WERI-Rb-1 (cell line): Measurements from ENCODE around the gene CAMK1.

Experiments used
- DNase-seq: peaks from one replicate; pipeline ENCODE4 v3.0.0-alpha.2; 2020
- H3K27ac ChIP-seq: fragments of 250-450 bp; sonication (Bioruptor Pico); 2 replicates; pipeline ENCODE4 v1.5.1; 2020; ENCODE audit warnings: mild to moderate bottlenecking, moderate library complexity
- H3K27me3 ChIP-seq: fragments of 250-450 bp; sonication (Bioruptor Pico); 2 replicates; pipeline ENCODE4 v1.5.1; 2021; ENCODE audit warnings: mild to moderate bottlenecking, low read depth, moderate library complexity; ENCODE audit not compliant: insufficient read depth, severe bottlenecking
- H3K36me3 ChIP-seq: fragments of 250-450 bp; sonication (Bioruptor Pico); 2 replicates; pipeline ENCODE4 v1.5.1; 2020; ENCODE audit warnings: mild to moderate bottlenecking, moderate library complexity
- H3K4me3 ChIP-seq: 2 replicates; pipeline ENCODE4 v1.5.1; 2011; ENCODE audit warnings: low read depth, mild to moderate bottlenecking, control low read depth, low read length
- H3K9me3 ChIP-seq: fragments of 250-450 bp; sonication (Bioruptor Pico); 2 replicates; pipeline ENCODE4 v1.5.1; 2021; ENCODE audit warnings: mild to moderate bottlenecking, moderate library complexity; ENCODE audit not compliant: severe bottlenecking
- CTCF ChIP-seq: IDR thresholded peaks from 2 replicates; pipeline ENCODE4 v1.5.1; 2011; ENCODE audit warnings: low read depth, mild to moderate bottlenecking, control low read depth, inconsistent platforms, low read length

CAMK1 gene

DNA sequence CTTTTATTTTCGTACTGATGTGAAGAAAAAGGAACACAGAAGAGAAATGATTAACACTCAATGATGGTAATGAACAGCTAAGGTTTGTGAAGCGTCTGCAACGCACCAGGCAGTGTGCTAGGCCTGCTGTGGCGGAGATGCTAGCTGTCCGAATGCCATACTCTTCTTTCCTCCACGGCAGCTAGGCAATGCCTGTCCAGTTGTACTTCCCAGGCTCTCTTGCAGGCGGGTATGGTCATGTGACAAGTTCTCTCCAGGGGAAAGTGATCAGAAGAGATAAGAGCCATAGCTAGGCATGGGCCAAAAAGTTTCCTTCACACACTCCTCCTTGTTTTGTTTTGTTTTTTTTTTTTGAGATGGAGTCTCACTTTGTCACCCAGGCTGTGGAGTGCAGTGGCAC, 15.9 kb upstream of the CAMK1 start:
- H3K36me3 ChIP-seq = peaks cover 67% of the 10 kb centered on the region
- TF ChIP-seq CTCF = no peak
- no peak for DNase-seq
- no peak overlapping the region for H3K4me3 ChIP-seq
- H3K9me3 ChIP-seq = no peaks in the 10 kb centered on the region
- H3K27ac ChIP-seq = no peak overlapping the region
- H3K27me3 ChIP-seq = no peaks in the 10 kb centered on the region

- TF ChIP-seq CTCF = no peak
- DNase-seq = no peak
- Histone ChIP-seq H3K36me3 (peaks cover 60% of the 10 kb centered on the region), H3K27ac (no peak overlapping the region), H3K4me3 (no peak overlapping the region), H3K9me3 (no peaks in the 10 kb centered on the region), H3K27me3 (no peaks in the 10 kb centered on the region)
Observed at GRCh38 chr3:9784965-9785364, 15.2 kb upstream of the CAMK1 start.

DNA sequence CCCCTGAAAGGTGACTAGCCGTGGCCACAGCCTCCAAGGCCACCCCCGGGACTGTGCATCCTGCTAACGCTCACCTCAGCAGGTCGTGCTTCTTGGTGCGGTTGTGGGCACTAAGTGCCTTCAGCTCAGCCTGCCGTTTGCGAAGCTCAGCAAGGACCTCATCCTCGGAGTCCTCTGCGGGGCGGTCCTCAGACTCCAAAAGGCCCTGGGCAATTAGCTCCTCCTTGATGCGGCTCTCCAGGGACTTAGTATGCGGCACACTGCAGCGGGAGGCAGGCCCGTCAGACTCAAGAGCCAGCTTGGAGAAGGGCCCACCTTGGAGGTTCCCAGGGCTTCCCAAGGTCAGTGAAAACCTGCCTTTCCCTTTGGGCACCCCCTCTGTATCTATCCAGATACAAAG, 14.2 kb upstream of the CAMK1 start:
- H3K27ac ChIP-seq = no peak overlapping the region
- H3K9me3 ChIP-seq = no peaks in the 10 kb centered on the region
- TF ChIP-seq CTCF = no peak
- DNase-seq = no peak
- no peak overlapping the region for H3K4me3 ChIP-seq
- H3K27me3 ChIP-seq = no peaks in the 10 kb centered on the region
- peaks cover 50% of the 10 kb centered on the region for H3K36me3 ChIP-seq

GRCh38 chr3:9782770-9783169, 13.0 kb upstream of the CAMK1 start:
- peak; percentile 24; the same call in 1 of the 2 replicates for TF ChIP-seq CTCF
- Histone ChIP-seq H3K9me3 (no peaks in the 10 kb centered on the region), H3K4me3 (no peak overlapping the region), H3K36me3 (peaks cover 47% of the 10 kb centered on the region), H3K27me3 (no peaks in the 10 kb centered on the region), H3K27ac (no peak overlapping the region)
- no peak for DNase-seq

GRCh38 chr3:9781978-9782603, 12.3 kb upstream of the CAMK1 start:
- Histone ChIP-seq H3K27ac (no peak overlapping the region), H3K36me3 (peaks cover 40% of the 10 kb centered on the region), H3K4me3 (no peak overlapping the region), H3K9me3 (no peaks in the 10 kb centered on the region), H3K27me3 (no peaks in the 10 kb centered on the region)
- TF ChIP-seq CTCF = no peak
- no peak for DNase-seq

GRCh38 chr3:9781551-9781950, 11.8 kb upstream of the CAMK1 start:
- Histone ChIP-seq H3K27ac (no peak overlapping the region), H3K36me3 (peaks cover 35% of the 10 kb centered on the region), H3K4me3 (no peak overlapping the region), H3K27me3 (no peaks in the 10 kb centered on the region), H3K9me3 (no peaks in the 10 kb centered on the region)
- TF ChIP-seq CTCF = no peak
- DNase-seq = no peak
